Vagina (tissue), 2 donors: ENCODE measurements around the gene MBLAC2.

Experiments
- CTCF ChIP-seq, 3 experiments: fragments of 450-650 bp in 2 of 3; fragments of 200-600 bp in 1 of 3; sonication (generic) in 1 of 3; IDR thresholded peaks; one replicate each; pipeline ENCODE4 v1.5.1; 2017 to 2019; ENCODE audit warnings: antibody characterized with exemption in 3 of 3, mild to moderate bottlenecking in 2 of 3, moderate library complexity in 2 of 3
- POLR2A ChIP-seq, 2 donors: fragments of 450-650 bp; IDR thresholded peaks; one replicate each; pipeline ENCODE4 v1.6.1; 2017; ENCODE audit warnings: antibody characterized with exemption in 2 of 2, mild to moderate bottlenecking in 2 of 2, moderate library complexity in 2 of 2

GRCh38 chr5:90461288-90461687, 13.3 kb downstream of the MBLAC2 start:
- TF ChIP-seq CTCF (IDR thresholded peaks at IDR 0.05) (no peak), POLR2A (IDR thresholded peaks at IDR 0.05) (no peak)
